ENCODE data around the gene SNAP23.

SNAP23 gene

DNA sequence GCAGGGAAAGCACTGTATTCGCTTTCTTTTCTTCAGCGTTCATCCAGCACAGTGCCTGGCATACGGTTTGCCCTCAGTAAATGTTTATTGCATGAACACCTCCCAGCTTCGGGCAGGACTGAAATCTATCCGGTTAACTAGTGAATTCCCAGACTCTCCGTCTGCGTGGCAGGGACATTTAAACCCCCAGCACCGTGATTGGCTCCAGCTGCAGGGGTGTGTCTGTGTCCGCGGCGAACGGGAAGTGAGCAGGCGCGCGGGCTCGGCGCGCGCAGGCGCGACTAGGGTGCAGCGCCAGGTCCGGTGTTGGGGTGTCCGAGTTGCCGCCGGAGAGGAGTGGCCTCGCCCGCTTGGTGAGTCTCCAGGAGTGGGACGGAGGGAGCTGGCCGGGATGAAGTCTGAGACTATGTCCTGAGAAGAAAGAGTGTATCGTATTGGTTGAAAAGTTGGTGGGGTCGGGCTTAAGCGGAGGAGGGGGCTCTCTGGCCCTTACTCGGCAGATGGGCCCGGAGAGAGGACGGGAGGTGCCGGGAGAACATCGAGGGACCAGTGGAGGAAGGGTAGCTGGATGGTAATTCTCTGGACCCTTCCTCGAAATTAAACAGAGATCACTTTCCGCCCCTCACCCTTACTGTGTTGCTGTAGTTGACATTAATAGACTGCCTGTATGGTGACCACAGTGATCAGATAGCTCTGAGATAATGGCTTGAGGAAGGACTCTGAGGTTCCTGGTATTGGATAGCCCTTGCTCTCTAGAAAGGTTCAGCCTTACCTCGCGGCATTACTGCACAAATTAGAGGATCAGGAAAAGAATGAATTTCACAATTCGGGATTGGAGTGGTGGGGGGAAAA lies at the start of gene SNAP23:
TSS of gene SNAP23 (plus strand) at position 274 of the 852 bp plus-strand sequence. CDS start 16,213 bp downstream, outside the sequence.
- DNase-seq = peak; percentile 79

DNA sequence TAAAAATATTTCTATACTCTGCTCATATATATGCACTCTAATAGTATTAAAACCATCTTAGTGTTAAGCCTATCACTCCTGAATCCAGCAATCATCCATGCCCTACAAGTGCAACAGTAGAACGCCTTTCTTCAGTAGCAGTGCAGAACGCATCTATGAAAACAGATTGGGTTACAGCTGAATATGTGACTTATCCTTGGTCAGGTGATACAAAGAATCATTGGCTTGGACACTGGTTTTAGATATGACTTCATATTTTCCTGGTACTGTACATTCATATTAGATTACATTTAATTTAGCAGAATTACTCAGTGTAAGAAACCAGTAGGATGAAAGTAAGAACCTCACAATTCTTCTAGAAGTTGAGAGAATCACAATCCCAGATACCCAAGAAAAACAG lies 47.8 kb upstream of the SNAP23 start:
- DNase-seq = no peak

DNA sequence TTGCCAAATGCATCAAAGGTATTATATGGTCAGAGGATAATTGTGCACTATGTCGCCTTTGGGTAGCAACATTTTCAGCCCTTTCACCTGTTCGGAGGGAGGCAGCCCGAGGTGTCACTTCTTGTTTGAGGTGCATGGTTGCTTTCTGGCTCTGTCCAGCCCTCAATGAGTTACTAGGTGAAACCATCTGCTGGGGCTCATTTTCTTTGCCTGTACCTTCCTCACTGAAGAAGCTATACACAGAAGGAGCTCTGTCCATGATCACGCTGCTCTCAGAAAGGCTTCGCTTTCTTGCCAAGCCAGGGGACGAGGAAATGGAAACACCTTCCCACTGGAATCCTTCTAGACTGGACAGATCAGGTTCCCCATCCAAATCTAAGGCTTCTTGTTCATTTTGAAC lies 47.2 kb upstream of the SNAP23 start:
- DNase-seq = no peak

DNA sequence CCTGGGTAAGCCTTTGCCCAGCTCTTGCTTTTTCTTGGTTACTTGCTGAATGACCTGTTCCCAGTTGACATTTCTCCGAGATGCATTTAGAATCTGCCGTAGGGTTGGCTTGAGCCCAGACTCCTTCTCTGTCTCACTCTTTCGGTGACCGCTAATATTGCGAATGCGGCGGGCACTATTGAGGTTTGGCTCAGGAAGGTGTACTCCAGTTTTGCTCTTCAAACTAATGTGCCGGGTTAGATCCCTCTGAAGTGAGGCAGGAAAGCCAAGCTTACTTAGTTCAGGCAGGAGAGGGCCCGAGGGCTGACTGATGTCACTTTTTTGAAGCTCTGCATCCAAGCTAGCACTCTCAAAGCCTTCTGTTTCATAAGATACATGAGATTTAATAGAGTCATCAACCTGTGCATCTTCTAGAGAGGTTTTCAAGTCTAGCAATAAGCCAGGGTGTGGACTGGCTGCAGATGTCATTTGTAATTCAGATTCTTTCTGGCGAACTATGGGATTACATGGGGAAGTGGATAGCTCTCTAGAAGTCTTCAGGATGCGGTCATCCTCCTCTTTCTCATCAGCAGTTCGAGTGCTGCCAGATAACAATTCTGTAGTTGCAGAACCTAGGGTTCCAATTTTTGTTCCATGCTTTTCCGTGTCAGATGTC lies 45.5 kb upstream of the SNAP23 start:
- DNase-seq = no peak

DNA sequence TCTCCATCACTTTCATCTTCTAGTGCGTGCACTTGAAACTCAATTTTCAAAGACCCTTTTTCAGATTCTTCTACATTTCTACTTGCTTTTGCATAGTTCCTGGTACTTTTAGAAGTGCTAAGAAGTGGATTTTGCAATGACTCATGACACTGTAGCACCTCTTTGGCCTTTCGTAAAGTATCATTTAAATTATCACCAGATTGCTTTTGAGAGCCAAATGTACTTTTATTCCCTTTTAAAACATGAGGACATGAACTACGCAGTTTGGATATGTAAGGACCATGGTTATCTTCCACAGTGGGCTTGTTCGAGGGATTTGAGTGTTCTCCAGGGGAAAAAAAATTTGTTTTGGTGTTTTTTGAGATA lies 45.0 kb upstream of the SNAP23 start:
- no peak for DNase-seq

DNA sequence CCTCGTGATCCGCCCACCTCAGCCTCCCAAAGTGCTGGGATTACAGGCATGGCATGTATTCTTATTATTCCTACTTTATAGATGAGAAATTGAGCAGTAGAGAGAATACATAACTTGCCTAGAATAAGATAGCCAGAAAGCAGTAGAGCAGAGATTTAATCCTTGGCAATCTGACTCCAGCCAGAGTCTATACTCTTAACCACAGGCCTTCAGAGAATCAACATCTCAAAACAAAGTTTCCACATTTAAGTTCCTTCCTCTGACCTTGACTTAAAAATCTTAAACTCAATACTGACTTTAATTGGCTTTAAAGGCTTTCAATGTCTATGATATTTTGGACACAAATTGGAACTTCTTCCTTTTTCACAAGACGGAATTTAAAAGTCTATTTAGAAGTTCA lies 41.6 kb upstream of the SNAP23 start:
- DNase-seq = no peak

DNA sequence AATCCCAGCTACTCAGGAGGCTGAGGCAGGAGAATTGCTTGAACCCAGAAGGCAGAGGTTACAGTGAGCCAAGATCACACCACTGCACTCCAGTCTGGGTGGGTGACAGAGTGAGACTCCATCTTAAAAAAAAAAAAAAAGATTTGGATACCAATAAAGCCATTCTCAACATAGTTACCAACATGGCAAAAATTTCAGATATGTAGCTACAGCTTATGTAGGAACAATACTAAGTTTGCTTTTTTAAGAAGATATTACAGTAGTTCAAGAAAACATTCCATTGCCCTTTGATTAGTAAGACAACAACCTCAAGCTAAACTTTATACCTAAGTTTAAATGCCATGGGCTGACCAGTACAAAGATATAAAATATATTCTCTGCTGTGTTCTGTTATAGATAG lies 38.9 kb upstream of the SNAP23 start:
- no peak for DNase-seq

DNA sequence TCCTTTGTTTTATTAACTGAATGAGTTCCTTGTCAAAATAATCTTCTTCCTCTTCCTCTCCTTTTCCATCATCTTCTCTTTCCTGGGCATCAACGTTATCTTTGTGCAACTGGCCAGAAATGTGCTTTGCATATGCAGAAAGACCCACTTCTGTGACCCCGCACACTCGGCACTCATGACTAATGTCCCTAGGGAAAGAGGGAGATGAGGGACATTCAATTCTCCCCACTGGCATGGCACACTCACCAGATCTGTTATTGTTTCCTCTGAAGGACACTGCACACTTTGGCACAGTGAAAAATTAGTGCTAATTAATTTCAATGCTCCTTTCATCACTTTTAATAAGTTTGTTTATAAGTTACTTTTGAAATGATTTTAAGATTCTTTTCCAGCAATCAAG lies 38.5 kb upstream of the SNAP23 start:
- no peak for DNase-seq

DNA sequence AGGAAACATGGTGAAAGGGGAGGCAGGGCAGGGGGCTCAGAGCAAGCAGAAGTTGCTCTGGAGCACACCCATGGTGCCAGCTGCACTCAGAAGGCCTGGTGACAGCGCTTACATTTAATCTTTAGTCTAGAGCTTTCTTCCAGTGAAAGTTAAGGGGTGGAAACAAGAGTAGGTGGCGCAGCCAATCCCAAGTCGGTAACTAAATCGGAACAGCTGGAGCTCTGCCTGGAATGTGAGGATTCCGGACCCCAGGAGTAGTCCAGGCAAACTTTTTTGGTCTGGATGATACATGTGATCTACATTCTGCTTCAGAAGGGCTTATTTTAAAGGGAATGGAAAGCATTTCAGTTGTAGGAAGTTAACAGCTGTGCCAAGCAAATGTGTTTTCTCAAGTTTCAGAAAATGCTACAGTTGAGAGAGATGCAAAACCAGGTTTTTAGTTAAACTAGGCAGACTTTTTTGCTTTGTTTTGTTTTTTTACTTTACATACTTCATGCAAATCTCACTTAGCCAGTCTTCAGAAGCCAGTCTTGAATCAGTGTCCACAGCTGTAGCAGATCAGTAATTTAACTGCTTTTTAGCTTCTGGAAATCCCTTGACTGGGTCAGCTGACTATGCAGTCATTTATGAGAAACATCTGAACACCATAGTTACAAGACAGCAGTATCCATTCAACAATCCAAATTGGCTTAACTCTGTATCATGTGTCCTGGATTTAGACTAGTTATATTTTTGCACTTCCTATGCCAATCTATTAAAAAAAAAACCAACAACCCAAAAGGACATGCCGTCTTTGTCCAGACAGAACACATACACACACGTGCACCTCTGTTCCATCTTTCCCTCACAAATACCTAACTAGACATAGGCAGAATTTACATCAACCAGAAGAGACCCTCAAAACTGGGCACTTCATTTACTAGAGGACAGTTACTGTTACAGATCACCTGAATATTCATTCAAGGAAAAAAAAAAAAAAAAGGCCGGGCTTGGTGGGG lies 37.7 kb upstream of the SNAP23 start:
- no peak for DNase-seq

DNA sequence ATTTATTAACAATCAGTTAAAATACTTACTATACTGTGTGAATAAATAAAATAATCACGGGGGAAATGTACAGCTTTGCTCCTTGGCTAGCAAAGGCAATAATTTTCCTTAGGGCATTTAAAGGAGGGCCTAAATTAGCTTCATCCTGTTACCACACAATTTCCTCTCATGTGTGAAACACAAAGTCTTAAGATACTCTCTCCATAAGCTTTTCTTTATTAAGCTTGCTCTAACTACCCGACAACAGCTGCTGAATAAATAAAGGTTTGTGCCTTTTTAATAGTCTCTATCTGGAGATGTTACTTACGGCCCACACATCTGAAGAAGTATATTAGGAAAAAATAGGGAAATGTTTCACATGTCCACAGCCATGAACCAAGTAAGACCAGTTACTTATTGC lies 34.2 kb upstream of the SNAP23 start:
- no peak for DNase-seq

DNA sequence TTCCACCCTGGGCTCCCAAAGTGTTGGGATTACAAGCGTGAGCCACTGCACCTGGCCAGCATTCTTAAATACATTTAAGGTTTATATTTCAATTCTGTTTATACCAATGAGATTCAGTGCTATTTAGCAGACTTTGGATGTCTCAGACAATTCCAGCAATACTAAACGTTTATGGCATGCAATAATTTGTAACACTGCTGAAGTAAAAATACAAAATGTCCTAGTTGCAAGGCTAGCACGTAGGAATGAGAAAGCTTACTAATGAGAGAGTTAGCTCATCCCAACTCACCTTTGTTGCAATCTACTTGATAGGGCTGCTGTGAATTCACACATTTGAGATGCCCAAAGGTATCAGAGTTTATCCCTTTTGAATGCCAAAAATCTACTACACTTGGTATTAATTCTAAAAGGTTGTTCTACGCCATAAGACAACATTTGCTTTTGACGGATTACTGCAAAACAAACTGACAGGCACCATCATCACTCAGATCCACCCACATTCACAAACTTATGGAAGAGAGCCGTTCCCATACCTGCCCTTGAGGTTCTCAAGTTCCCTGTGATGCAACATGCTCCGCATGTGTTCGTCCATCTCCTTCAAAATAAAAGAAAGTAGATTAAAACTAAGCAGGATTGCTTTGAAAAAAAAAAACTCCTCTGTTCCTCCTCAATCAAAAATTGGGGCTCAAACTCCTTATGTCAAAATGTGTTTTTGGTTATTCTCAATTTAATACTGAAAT lies 29.7 kb upstream of the SNAP23 start:
- DNase-seq = no peak

DNA sequence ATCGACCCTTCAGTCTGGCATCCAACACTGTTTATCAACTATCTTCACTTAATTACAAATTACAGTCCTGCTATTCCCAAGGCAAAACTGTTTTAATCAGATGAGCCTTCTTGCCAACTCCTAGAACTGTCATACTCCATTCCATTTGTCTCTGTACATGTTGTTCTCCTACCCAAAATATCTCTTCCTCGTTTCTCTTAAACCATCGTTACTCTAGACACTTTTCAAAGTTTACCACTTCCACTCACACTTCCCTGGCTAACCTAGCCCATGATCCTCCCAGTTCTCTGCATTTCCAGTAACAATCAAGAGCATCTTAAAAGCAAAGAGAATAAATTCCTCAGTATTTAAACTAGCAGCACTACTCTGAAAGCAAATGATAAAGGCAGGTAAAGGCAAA lies 24.4 kb upstream of the SNAP23 start:
- DNase-seq = no peak

DNA sequence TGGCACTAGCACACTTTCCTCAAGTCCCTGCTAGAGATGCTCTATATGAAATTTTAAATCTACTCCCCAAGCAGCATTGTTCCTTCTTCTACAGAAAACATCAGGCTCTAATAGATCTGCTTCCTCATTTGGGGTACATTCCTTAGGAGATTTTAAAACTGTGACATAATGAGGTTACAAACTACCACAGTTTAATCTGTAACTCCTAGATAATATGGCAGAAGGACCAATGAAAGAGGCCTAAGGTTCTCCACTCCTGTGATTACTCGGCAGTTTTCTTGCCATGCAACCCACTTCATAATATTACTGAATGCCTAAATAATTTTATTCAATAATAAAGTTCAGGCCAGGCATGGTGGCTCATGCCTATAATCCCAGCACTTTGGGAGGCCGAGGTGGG lies 20.6 kb upstream of the SNAP23 start:
- DNase-seq = no peak

DNA sequence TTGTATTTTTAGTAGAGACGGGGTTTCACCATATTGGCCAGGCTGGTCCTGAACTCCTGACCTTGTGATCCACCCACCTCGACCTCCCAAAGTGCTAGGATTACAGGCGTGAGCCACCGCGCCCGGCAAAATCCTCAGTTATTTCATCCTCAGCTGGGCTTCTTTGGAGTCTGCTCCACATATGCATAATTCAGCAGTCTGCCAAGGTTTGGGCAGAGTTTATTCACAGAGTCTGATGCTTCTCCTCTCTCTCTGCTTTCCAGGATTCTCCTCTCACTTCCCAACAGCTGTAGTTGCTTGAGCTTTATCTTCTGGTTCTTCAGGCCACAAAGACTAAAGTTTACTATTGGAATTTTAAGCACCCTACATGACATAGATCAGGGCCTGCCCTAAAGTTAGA lies 12.7 kb upstream of the SNAP23 start:
- no peak for DNase-seq

DNA sequence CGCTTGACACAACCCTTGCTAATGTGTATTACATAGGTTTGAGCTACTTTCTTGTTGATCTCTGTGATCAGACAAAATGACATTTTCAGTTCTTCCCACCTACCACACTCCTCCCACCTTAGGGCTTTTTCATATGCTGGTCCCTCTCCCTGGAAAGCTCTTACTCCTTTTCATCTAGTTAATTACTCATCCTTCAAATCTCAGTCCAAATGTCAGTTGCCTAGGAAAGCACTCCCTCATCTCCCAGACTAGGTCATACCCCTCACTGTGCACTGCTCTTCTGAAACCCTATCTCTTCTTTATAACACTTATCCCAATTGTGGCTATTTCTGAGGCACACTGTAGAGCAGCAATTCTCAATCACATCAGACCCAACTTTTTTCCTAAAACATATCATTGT lies 11.8 kb upstream of the SNAP23 start:
- DNase-seq = no peak

DNA sequence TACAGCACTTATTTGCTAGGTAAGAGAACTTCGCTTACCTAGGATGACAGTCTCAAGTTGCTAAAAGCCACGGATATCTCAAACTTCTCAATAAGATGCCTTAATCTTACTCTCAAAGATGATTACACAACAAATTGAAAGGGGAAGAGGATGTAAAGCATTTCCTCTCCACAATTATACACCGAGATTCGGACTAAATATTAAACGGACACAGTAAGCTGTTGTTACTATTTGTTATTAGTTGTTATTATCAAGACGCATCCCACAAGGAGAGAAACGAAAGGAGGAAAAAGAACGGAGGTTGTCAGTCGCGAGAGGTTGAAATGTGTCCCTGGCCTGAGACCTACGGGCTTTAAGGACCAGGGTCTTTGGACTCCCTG lies 5.2 kb upstream of the SNAP23 start:
- no peak for DNase-seq

DNA sequence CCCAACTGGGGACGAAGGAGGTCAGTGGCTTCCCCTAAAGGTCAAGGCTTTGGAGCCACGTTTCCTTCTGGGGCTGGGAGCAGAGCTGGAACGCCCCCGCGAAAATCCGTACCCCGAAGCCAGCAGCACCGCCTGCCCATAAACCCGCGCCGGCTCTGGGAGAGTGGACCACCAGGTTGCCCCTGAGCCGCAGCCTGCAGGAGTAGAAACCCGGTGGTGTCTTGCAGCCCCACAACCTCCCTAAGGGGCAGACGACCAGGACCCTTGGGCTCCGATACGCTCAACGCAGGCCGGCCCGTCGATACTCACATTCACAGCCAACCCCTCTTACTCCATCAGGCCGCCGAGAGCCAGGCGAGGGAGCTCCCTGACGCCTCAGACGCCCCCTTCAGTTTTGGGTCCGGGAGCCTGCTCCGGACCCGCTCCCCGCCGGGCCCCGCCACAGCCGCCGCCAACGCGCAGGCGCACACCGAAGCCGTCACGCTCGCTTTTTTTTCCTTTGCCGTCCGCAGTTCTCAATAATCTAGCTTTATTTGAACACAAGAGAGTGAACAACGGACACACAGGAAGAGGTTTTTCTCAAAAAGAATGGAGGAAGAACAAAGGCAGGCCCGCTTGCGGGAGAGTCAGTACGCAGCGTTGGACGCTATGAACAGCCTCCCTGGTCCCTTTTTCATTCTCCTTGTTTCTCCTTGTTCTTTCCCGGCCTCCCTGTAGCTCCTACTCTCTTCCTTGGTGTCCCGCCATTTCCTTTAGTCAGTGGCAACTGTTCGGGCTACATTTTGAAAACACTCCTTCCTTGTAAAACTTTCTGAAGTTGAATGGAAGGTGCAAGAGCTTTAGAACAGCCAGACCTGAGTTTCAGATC lies 4.5 kb upstream of the SNAP23 start, which contains the start of gene ZNF106:
TSS of gene ZNF106 (minus strand) at position 471 of the 868 bp plus-strand sequence. CDS start 18,852 bp downstream, outside the sequence.
- peak; percentile 79 for DNase-seq

DNA sequence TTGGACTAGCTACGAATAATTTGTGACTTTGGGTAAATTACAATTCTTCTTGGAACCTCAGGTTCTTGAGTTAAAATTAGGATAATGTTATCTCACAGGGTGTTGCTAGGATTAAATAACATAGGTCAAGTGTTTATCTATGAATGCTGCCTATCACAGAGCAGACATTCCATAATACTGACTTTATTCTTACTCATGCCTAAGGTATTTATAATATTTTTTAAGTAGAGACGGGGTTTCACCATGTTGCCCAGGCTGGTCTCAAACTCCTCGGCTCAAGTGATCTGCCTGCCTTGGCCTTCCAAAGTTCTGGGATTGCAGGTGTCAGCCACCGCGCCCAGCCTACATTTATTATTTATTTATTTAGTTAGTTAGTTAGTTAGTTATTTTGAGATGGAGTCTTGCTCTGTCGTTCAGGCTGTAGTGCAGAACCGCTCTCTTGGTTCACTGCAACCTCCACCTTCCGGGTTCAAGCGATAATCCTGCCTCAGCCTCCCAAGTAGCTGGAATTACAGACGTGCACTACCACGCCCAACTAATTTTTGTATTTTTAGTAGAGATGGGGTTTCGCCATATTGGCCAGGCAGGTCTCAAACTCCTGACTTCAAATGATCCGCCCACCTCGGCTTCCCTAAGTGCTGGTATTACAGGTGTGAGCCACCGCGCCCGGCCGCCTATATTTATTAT lies 3.8 kb upstream of the SNAP23 start:
- no peak for DNase-seq

DNA sequence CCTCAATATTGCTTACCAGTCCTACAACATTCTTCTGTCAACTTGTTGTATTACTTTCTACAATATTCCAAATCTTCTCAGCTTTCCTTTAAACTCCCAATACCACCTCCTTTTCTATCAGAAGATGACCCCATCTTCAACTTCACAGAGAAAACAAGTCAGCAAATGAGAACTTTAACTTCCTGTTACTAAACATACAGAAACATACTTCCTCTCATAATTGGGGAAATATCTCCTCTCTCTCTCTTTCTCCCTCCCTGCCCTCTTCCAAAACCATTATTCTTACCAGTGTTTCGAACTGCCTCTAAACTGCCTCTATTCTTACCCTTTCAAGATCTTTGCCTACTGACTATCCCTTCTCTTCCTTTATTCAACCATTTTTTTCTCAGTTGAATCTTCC lies 1.8 kb upstream of the SNAP23 start:
- no peak for DNase-seq

DNA sequence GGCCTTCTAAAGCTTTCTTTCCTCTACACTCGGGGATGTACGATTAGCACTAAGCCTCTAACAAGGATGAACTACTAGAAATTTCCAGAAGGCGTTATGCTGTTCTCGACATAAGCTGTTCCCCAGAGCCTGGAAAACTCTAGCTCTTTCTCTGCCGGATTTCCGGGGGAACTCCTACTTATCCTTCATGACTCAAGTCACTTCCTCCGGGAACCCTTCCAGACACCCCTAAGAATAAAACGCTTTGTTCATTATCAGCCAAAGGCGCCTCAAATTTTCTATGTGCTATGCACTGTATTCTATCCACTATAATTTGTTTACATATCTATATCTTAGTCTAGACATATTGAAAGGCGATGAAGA lies 455 bp upstream of the SNAP23 start:
- DNase-seq = no peak
